Stimulated activated naive CD4-positive, alpha-beta T cell (primary cell): ENCODE data around the gene UNC5A.

Experiments used
- DNase-seq, 6 experiments: peaks; one replicate each; lab custom pipeline; 2025; lab: John Stamatoyannopoulos, UW

UNC5A gene

DNA sequence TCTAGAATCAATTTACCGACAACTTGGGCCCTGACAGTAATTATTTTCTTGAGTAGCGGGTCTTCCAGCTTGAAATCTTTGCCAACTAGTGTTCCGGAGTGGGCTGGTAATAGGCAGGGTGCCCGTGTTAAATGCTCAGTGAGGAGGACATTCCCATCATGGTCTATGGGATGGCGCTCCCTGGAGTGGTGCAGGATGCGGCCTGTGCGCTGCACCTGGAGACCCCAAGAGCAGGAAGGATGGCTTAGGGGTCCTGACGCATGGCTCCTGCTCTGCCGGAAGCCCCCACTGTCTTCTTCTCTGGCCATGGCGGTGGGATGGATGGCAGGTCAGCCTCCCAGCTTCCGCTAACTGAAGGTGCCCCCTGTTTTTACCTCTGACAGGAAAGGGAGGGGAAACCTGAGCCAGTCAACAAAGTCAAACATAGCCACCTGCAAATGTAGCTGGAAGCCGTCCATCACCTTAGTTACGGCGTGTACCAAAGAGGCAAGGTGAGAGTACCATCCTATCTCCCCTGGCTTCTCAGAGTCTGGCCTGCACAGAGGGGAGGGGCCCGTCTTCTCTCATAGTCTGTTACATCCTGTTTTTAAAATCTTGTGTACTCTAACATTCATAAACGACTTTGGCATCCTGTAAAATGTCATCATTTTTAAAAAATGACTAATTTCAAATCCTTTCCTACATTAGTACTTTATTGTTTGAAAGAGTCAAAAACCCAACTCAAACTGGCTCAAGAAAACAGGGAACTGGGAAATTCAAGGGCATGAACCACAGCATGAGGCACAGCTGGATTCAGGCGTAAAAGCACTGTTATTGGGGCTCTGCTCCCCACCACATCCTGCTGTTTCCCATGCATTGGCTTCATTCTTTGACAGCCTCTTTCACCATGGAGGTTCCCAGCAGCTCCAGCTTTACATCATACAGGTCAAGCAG lies 28.5 kb upstream of the UNC5A start:
- DNase-seq, result no peak

- no peak for DNase-seq
Measured at GRCh38 chr5:176784218-176785165, 25.9 kb upstream of the UNC5A start.

DNA sequence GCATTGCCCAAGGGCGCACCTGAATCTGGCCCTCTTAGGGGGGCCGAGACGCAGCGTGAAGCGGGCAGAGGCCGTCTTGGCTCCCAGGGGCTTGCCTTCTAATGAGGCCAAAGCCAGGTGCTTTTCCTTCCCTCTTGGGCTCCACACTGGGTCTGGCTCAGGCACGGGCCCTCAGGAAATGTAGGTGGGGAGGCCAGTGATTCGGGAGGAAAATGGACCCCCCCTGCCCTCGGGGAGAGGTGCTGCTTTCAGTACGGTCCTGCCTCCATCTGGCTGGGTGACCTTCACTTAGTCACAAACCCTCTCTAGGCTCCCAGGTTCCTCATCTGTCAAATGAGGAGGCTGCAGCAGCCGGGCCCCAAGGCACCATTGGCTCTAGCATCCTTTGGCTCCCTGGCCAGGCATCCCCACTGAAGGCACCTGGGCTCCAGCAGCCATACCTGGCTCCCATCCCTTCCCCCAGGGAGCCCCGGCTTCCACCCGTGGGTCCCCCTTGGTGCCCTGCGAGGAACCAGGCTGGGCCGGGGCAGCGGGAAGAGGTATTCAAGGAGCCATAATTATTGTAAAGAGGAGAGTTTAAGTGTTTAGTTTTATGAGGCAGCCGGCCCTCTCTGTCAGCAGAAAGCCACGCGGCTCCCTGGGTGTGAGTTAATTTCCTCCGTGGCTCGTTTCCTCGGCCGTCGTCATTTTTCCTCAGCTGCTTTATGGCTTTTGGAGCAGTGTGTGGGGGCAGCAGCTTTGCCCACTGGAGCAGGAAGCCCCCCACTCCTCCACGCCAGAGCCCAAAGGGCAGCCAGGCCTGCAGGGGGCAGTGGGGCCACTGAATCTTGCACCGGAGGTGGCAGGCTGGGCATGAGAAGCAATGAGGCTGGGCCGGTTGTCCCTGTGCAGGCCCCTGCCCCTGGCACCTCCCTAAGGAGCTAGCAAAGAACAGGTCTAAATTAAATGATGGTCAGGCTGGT lies 24.9 kb upstream of the UNC5A start:
- no peak for DNase-seq

GRCh38 chr5:176787676-176788075 lies 22.7 kb upstream of the UNC5A start:
- DNase-seq, result no peak

- DNase-seq, result no peak
Measured at GRCh38 chr5:176788091-176788490, 22.3 kb upstream of the UNC5A start.

GRCh38 chr5:176788941-176789872 lies 21.2 kb upstream of the UNC5A start:
- DNase-seq, result no peak

DNA sequence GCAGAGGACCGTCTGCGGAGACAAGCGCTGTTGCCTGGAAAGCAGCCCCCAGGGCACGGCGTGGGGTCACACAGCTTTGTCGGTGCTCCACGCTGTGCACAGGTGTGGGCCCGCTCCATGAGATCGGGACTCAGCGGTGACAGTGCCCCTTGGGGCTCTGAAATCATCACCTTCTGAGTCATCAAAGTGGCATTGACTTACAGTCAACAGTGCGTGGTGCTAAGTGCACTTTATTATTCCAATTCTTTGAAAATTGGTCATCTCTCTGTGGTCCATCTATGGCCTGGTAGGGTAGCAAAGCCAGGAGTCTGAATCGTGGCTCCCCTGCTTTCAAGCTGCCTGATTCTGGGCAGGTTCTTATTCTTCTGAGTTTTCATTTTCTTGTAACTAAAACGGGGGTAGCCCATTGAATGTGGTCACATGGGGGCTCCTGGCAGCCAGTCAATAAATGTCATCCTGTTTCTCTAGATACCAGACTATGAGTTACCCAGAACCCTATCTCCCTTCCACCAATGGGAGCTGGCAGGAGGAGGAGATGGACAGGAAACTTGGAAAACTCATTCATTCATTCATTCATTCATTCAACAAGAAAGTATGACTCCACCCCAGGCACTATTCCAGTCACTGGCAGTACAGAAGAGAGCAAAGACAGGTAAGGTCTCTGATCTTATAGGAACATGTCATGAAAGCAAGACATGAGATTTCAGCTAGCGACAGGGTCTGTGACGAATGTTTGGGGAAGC lies 20.3 kb upstream of the UNC5A start:
- DNase-seq, result no peak

- no peak for DNase-seq
Measured at GRCh38 chr5:176790941-176791340, 19.4 kb upstream of the UNC5A start.

GRCh38 chr5:176792655-176793342 lies 17.6 kb upstream of the UNC5A start:
- no peak for DNase-seq

- DNase-seq, result no peak
Measured at GRCh38 chr5:176793343-176793699, 17.0 kb upstream of the UNC5A start.

DNA sequence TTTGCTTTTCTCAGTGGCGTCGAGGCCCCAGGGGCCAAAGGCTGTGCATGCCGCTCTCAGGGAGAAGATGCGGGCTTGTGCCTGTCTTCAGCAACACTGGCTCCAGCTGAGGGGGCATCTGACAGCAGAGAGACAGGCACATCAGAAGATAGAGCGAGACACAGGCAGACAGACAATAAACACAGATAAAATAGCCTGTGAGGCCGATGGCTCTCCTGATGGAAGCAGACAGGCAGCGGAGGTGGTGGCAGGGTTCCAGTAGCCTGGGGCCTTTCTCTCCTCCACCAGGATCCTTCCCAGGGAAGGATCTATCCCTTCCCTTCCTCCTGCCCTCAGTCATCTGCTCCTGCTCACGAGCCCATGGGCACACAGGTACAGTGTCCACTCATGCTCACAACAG lies 16.6 kb upstream of the UNC5A start:
- no peak for DNase-seq

DNA sequence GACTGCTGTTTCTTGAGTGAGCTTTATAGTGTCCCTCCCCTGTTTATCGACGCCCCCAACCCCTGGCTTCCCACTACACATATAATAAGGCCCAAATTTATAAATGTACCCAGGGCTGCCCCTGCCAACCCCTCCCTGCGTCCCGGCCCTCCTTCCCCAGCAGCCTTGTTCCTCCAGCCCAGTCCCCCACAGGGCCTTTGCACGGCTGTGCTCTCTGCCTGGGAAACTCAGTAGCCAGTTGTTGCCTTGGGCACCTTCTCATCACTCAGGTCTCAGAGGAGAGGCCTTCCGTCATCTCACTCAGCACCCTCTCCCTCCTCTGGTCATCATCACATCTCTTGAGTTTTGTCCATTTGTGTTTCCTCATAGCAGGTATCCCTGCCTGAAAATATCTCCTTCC lies 15.8 kb upstream of the UNC5A start:
- DNase-seq, result no peak

- no peak for DNase-seq
Measured at GRCh38 chr5:176796411-176796810, 13.9 kb upstream of the UNC5A start.

DNA sequence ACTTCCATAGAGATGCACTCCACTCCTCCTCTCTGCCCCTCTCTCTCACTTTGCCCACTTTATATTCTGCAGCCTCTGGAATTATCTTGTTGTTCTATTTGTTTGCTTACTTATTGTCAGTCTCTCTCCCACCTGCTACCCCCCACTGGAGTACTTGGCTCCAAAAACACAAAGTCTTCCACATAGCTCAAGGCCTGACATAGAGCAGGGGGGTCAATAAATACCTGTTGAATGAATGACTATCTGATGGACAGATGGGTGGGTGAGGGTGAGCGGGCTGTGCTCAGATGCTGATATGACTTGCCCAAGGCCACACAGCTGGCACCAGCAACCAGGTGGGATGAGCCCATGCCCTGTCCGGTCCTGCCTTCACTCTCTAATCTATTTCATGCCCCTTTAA lies 13.4 kb upstream of the UNC5A start:
- DNase-seq, result no peak

GRCh38 chr5:176797456-176798050 lies 12.8 kb upstream of the UNC5A start:
- DNase-seq, result no peak

GRCh38 chr5:176798086-176798876 lies 12.1 kb upstream of the UNC5A start:
- no peak for DNase-seq

DNA sequence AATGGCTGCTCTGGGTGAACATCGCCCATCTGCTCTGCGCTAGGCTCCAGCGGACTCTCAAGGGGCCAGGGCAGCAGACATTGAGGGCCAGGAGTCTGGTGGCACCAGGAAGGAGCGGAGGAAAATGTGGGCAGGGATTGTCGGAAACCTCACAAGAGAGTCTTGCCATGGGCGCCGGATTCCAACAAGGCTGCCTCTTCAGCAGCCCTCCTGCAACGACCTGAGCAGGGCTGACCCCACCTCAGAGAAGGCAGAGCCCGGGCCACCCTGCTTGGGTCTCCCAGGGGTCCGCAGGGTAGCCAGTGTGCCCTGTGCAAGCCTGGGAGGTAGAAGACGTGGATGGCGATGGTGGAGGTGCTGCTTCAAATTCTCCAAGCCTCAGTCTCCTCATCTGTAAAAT lies 11.4 kb upstream of the UNC5A start:
- no peak for DNase-seq

DNA sequence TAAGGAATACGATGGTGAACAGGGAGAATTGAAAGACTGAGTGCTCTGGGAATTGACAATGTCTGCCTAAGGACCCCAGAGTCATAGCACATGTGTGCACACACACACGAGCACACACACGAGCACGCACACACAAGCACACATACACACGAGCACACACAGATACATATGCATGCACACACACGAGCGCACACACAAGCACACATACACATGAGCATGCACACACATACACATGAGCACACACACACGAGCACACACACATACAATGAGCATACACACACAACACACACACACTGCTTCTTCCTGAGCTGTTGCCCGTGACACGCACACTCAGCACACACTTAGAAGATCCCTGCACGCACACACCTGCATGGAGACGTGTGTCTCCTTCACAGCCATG lies 10.9 kb upstream of the UNC5A start:
- DNase-seq, result no peak
